Uterus (tissue), 2 donors: ENCODE results near the gene RAPH1.

Experiments used
- POLR2A ChIP-seq, 2 donors: fragments of 450-650 bp; IDR thresholded peaks; one replicate each; pipeline ENCODE4 v1.6.1; 2016; ENCODE audit warnings: antibody characterized with exemption in 2 of 2, mild to moderate bottlenecking in 1 of 2, moderate library complexity in 1 of 2
- TF ChIP-seq, protein P1 (sequence below), 4 experiments: fragments of 200-600 bp in 2 of 4; fragments of 450-650 bp in 2 of 4; sonication (generic) in 2 of 4; IDR thresholded peaks; one replicate each; pipeline ENCODE4 v1.5.1; 2016 to 2019; ENCODE audit warnings: antibody characterized with exemption in 4 of 4, mild to moderate bottlenecking in 2 of 4, moderate library complexity in 1 of 4

DNA sequence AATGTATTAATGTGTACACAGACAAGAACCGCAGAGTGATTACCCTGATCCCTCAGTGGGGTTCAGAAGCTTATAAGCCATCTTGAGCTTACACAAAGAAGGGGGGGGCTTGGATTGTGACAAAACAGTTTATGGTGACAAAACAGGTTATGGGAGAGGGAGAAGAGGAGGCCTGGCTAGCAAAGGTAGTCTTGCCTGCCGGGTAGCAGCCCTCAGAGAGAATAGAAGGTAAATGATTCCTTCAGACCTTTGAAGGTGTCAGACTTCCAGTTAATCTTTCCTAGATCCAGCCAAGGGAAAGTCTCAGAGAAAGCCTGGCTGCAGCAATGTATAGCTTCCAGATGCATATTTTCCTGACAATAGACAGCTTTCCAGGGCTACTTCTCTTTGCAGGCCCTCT lies 44.6 kb upstream of the RAPH1 start:
- TF ChIP-seq, protein P1, sequence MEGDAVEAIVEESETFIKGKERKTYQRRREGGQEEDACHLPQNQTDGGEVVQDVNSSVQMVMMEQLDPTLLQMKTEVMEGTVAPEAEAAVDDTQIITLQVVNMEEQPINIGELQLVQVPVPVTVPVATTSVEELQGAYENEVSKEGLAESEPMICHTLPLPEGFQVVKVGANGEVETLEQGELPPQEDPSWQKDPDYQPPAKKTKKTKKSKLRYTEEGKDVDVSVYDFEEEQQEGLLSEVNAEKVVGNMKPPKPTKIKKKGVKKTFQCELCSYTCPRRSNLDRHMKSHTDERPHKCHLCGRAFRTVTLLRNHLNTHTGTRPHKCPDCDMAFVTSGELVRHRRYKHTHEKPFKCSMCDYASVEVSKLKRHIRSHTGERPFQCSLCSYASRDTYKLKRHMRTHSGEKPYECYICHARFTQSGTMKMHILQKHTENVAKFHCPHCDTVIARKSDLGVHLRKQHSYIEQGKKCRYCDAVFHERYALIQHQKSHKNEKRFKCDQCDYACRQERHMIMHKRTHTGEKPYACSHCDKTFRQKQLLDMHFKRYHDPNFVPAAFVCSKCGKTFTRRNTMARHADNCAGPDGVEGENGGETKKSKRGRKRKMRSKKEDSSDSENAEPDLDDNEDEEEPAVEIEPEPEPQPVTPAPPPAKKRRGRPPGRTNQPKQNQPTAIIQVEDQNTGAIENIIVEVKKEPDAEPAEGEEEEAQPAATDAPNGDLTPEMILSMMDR (IDR thresholded peaks at IDR 0.05), result no peak
- no peak for TF ChIP-seq POLR2A (IDR thresholded peaks at IDR 0.05)
